Mesenchymal stem cell (in vitro differentiated cells and primary cell): ENCODE results near the gene ZNF579.

ENCODE experiments used
- DNase-seq: peaks from one replicate; pipeline ENCODE4 v3.0.0-alpha.2; 2013
- H2AFZ ChIP-seq: one replicate; pipeline ENCODE4 v1.6.1; 2013; ENCODE audit warnings: low read depth, mild to moderate bottlenecking, control low read depth, inconsistent platforms, low read length, moderate library complexity
- H2AK5ac ChIP-seq: 2 replicates; pipeline ENCODE4 v1.6.1; 2013; ENCODE audit warnings: low read length, moderate library complexity, mild to moderate bottlenecking, inconsistent platforms; ENCODE audit not compliant: severe bottlenecking
- H2BK120ac ChIP-seq: one replicate; pipeline ENCODE4 v1.6.1; 2013; ENCODE audit warnings: low read depth, mild to moderate bottlenecking, inconsistent platforms, low read length, moderate library complexity
- H2BK12ac ChIP-seq, 2 experiments: one replicate each; pipeline ENCODE4 v1.6.1; 2013; ENCODE audit warnings: inconsistent platforms in 2 of 2, low read length in 2 of 2, mild to moderate bottlenecking in 2 of 2, moderate library complexity in 2 of 2, control low read depth in 1 of 2
- H2BK15ac ChIP-seq: one replicate; pipeline ENCODE4 v1.6.1; 2013; ENCODE audit warnings: mild to moderate bottlenecking, low read depth, inconsistent platforms; ENCODE audit not compliant: poor library complexity, severe bottlenecking
- H2BK5ac ChIP-seq: 2 replicates; pipeline ENCODE4 v1.6.1; 2013; ENCODE audit warnings: low read depth, mild to moderate bottlenecking, low read length, control low read depth, inconsistent platforms; ENCODE audit not compliant: poor library complexity, severe bottlenecking
- H3K14ac ChIP-seq, 2 experiments: one replicate each; pipeline ENCODE4 v1.6.1; 2013; ENCODE audit warnings: inconsistent platforms in 2 of 2, low read length in 2 of 2, control low read depth in 1 of 2, mild to moderate bottlenecking in 1 of 2, moderate library complexity in 1 of 2
- H3K18ac ChIP-seq, 2 experiments: one replicate each; pipeline ENCODE4 v1.6.1; 2013; ENCODE audit warnings: inconsistent platforms in 2 of 2, low read length in 2 of 2, control low read depth in 1 of 2, low read depth in 1 of 2, mild to moderate bottlenecking in 1 of 2
- H3K23ac ChIP-seq, 2 experiments: one replicate each; pipeline ENCODE4 v1.6.1; 2013; ENCODE audit warnings: inconsistent platforms in 2 of 2, low read length in 2 of 2, mild to moderate bottlenecking in 2 of 2, moderate library complexity in 2 of 2, control low read depth in 1 of 2
- H3K27ac ChIP-seq: 2 replicates; pipeline ENCODE4 v1.5.1; 2013; ENCODE audit warnings: mild to moderate bottlenecking, moderate library complexity, low read length, control low read depth, inconsistent platforms; ENCODE audit not compliant: poor library complexity, severe bottlenecking
- H3K27me3 ChIP-seq, 2 experiments: 2 replicates each; pipeline versions ENCODE4 v1.6.1 to v1.7.0; 2013; ENCODE audit warnings: low read length in 2 of 2, mild to moderate bottlenecking in 2 of 2, moderate library complexity in 2 of 2, control low read depth in 1 of 2, inconsistent platforms in 1 of 2; ENCODE audit not compliant: control insufficient read depth in 1 of 2, insufficient read depth in 1 of 2
- H3K36me3 ChIP-seq, 2 experiments: 2 replicates each; pipeline versions ENCODE4 v1.6.1 to v1.7.0; 2013; ENCODE audit warnings: low read length in 2 of 2, control low read depth in 1 of 2, inconsistent platforms in 1 of 2, low read depth in 1 of 2, mild to moderate bottlenecking in 1 of 2; ENCODE audit not compliant: insufficient read depth in 2 of 2, control insufficient read depth in 1 of 2
- H3K4ac ChIP-seq, 2 experiments: one replicate each; pipeline ENCODE4 v1.6.1; 2013; ENCODE audit warnings: inconsistent platforms in 2 of 2, low read length in 2 of 2, mild to moderate bottlenecking in 2 of 2, moderate library complexity in 2 of 2, control low read depth in 1 of 2, low read depth in 1 of 2
- H3K4me1 ChIP-seq: 2 replicates; pipeline ENCODE4 v1.6.1; 2013; ENCODE audit warnings: low read depth, low read length, control low read depth; ENCODE audit not compliant: control insufficient read depth, insufficient read depth
- H3K4me2 ChIP-seq: 2 replicates; pipeline ENCODE4 v1.6.1; 2013; ENCODE audit warnings: low read length, mild to moderate bottlenecking, inconsistent platforms; ENCODE audit not compliant: poor library complexity, severe bottlenecking
- H3K4me3 ChIP-seq, 2 experiments: 2 replicates each; pipeline versions ENCODE4 v1.5.1 to v1.7.0; 2013; ENCODE audit warnings: low read length in 2 of 2, mild to moderate bottlenecking in 2 of 2, control low read depth in 1 of 2, low read depth in 1 of 2; ENCODE audit not compliant: insufficient read depth in 1 of 2
- H3K79me1 ChIP-seq: replicated peaks from 2 replicates; pipeline ENCODE4 v1.6.1; 2013; ENCODE audit warnings: mild to moderate bottlenecking, control low read depth, low read length, inconsistent platforms; ENCODE audit not compliant: poor library complexity, severe bottlenecking
- H3K9ac ChIP-seq: 2 replicates; pipeline ENCODE4 v1.7.0; 2013; ENCODE audit warnings: mild to moderate bottlenecking, low read length, moderate library complexity
- H3K9me3 ChIP-seq: 2 replicates; pipeline ENCODE4 v1.7.0; 2013; ENCODE audit warnings: mild to moderate bottlenecking, low read length; ENCODE audit not compliant: control insufficient read depth
- H4K8ac ChIP-seq: one replicate; pipeline ENCODE4 v1.6.1; 2013; ENCODE audit warnings: inconsistent platforms, mild to moderate bottlenecking, low read length, moderate library complexity
- H4K91ac ChIP-seq: one replicate; pipeline ENCODE4 v1.6.1; 2013; ENCODE audit warnings: mild to moderate bottlenecking, low read length, inconsistent platforms
- WGBS: methylation state at CpG from one replicate; pipeline ENCODE4 v1.1.7; 2013; ENCODE audit warnings: mixed read lengths; 5-methylcytosine and 5-hydroxymethylcytosine counted together

The ZNF579 gene

DNA sequence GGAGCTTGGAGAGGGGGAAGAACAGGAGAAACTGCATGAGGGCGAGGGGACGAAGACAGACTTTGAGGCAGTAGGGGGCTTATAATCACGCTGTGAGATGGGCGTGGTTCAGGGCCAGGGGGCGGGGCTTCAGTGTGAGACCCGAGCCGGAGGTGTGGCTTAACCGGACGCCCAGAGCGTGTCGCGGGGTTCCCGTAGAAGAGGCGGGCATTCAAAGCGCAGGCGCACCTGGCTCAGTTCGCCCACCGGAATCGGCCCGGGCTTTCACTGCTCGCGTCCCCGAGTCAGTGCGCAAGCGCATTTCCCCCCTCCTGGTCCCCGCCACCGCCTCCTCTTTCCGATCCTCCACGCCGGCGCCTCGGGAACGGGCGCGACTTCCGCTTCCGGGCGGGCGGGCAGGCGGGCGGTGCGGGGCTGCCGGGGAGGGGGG, 24.6 kb upstream of the ZNF579 start:
- peak overlapping the region; percentile 76 for H3K9ac ChIP-seq
- H3K23ac ChIP-seq = peak overlapping the region in 1 of 2 experiments; percentile 15
- peak overlapping the region; percentile 73 for H4K8ac ChIP-seq
- DNase-seq = peak; percentile 98
- H2BK120ac ChIP-seq = no peak overlapping the region
- 0% methylated on average over 20 of the region's 43 CpGs for WGBS
- no peak overlapping the region for H2BK5ac ChIP-seq
- peaks cover 4% of the 10 kb centered on the region for H3K9me3 ChIP-seq
- H3K4me3 ChIP-seq = peak overlapping the region; percentile 70 to 83
- H3K27ac ChIP-seq = peak overlapping the region; percentile 99
- H2BK12ac ChIP-seq = no peak overlapping the region
- no peak overlapping the region for H2AFZ ChIP-seq
- no peak overlapping the region for H4K91ac ChIP-seq
- H3K14ac ChIP-seq = no peak overlapping the region
- peaks cover 27 to 30% of the 10 kb centered on the region in 2 experiments for H3K36me3 ChIP-seq
- no peak overlapping the region for H2BK15ac ChIP-seq
- H3K27me3 ChIP-seq = no peaks in the 10 kb centered on the region
- no peak overlapping the region for H2AK5ac ChIP-seq
- H3K4ac ChIP-seq = no peak overlapping the region
- peak overlapping the region; percentile 24 for H3K4me2 ChIP-seq
- peak overlapping the region; percentile 55 to 84 for H3K18ac ChIP-seq
- peaks cover 32% of the 10 kb centered on the region for H3K79me1 ChIP-seq
- H3K4me1 ChIP-seq = peaks cover 22% of the 10 kb centered on the region

DNA sequence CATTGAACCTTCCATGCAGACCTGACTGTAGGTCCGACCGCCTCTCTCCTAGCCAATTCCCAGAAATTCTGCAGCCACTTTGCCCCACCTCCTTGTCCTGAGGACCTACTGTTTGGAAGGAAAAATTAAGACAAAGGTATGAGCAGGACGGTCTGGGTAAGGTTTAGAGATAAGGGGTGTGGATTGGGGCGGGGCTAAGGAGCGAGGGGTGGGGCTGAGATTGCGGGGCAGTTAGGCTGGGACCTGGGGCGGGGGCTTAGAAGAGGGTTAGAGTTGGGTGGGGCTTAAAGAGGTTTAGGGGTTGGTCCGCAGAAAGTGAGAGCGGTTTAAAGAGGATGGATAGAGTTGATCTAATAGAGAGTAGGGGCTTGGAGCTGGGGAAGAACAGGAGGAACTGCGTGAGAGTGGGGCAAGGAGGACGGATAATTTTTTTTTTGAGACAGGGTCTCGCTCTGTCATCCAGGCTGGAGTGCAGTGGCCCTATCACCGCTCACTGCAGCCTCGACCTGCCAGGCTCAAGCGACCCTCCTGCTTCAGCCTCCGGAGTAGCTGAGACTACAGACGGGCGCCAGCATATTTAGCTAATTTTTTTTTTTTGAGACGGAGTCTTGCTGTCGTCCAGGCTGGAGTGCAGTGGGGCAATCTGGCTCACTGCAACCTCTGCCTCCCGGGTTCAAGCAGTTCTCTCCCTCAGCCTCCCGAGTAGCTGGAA, 23.1 kb upstream of the ZNF579 start:
- H3K4me1 ChIP-seq = peaks cover 22% of the 10 kb centered on the region
- H3K9ac ChIP-seq = no peak overlapping the region
- H3K9me3 ChIP-seq = no peaks in the 10 kb centered on the region
- H3K27ac ChIP-seq = peak overlapping the region; percentile 1
- no peaks in the 10 kb centered on the region for H3K27me3 ChIP-seq
- H3K14ac ChIP-seq = no peak overlapping the region
- no peak overlapping the region for H3K23ac ChIP-seq
- no peak overlapping the region for H3K18ac ChIP-seq
- H3K4ac ChIP-seq = no peak overlapping the region
- no peak overlapping the region for H3K4me2 ChIP-seq
- peak overlapping the region; percentile 41 for H4K91ac ChIP-seq
- no peak overlapping the region for H4K8ac ChIP-seq
- peak overlapping the region; percentile 57 for H2BK5ac ChIP-seq
- peak overlapping the region; percentile 40 for H2BK15ac ChIP-seq
- peaks cover 15 to 20% of the 10 kb centered on the region in 2 experiments for H3K36me3 ChIP-seq
- H2BK12ac ChIP-seq = peak overlapping the region in 1 of 2 experiments; percentile 68
- H2BK120ac ChIP-seq = no peak overlapping the region
- 87% methylated on average over 20 of the region's 22 CpGs for whole genome bisulfite sequencing
- H3K4me3 ChIP-seq = no peak overlapping the region
- DNase-seq = no peak
- H3K79me1 ChIP-seq = peaks cover 26% of the 10 kb centered on the region
- no peak overlapping the region for H2AFZ ChIP-seq
- H2AK5ac ChIP-seq = peak overlapping the region; percentile 82

GRCh38 chr19:55603115-55603514, 22.5 kb upstream of the ZNF579 start:
- no peak overlapping the region for H2BK120ac ChIP-seq
- H3K4me1 ChIP-seq = peaks cover 22% of the 10 kb centered on the region
- no peak overlapping the region for H3K14ac ChIP-seq
- no peaks in the 10 kb centered on the region for H3K27me3 ChIP-seq
- H3K23ac ChIP-seq = no peak overlapping the region
- no peak overlapping the region for H4K8ac ChIP-seq
- peak overlapping the region in 1 of 2 experiments; percentile 45 for H2BK12ac ChIP-seq
- H4K91ac ChIP-seq = no peak overlapping the region
- no peak overlapping the region for H3K4ac ChIP-seq
- no peak overlapping the region for H3K4me3 ChIP-seq
- no peak overlapping the region for H3K18ac ChIP-seq
- H2BK15ac ChIP-seq = peak overlapping the region; percentile 45
- no peak for DNase-seq
- no peak overlapping the region for H2BK5ac ChIP-seq
- WGBS = 97% methylated on average over 21 of the region's 21 CpGs
- peaks cover 30% of the 10 kb centered on the region for H3K79me1 ChIP-seq
- H3K9ac ChIP-seq = no peak overlapping the region
- H2AFZ ChIP-seq = no peak overlapping the region
- peak overlapping the region; percentile 82 for H2AK5ac ChIP-seq
- H3K4me2 ChIP-seq = no peak overlapping the region
- H3K36me3 ChIP-seq = peaks cover 13 to 20% of the 10 kb centered on the region in 2 experiments
- H3K9me3 ChIP-seq = no peaks in the 10 kb centered on the region
- H3K27ac ChIP-seq = no peak overlapping the region

GRCh38 chr19:55602104-55603001, 21.7 kb upstream of the ZNF579 start:
- no peak overlapping the region for H2BK5ac ChIP-seq
- peak overlapping the region in 1 of 2 experiments; percentile 76 for H2BK12ac ChIP-seq
- no peak overlapping the region for H3K18ac ChIP-seq
- H4K91ac ChIP-seq = peak overlapping the region; percentile 25
- no peak overlapping the region for H3K14ac ChIP-seq
- no peak overlapping the region for H3K27ac ChIP-seq
- H3K36me3 ChIP-seq = peaks cover 8 to 26% of the 10 kb centered on the region in 2 experiments
- no peak overlapping the region for H3K23ac ChIP-seq
- peak overlapping the region in 1 of 2 experiments; percentile 36 for H3K4ac ChIP-seq
- H3K27me3 ChIP-seq = no peaks in the 10 kb centered on the region
- H4K8ac ChIP-seq = no peak overlapping the region
- H2AK5ac ChIP-seq = peak overlapping the region; percentile 59
- no peaks in the 10 kb centered on the region for H3K9me3 ChIP-seq
- DNase-seq = no peak
- H3K4me1 ChIP-seq = peaks cover 23% of the 10 kb centered on the region
- no peak overlapping the region for H3K9ac ChIP-seq
- no peak overlapping the region for H2AFZ ChIP-seq
- WGBS = 97% methylated on average over 47 of the region's 60 CpGs
- no peak overlapping the region for H3K4me3 ChIP-seq
- H3K79me1 ChIP-seq = peaks cover 36% of the 10 kb centered on the region
- H2BK15ac ChIP-seq = peak overlapping the region; percentile 70
- H2BK120ac ChIP-seq = no peak overlapping the region
- H3K4me2 ChIP-seq = no peak overlapping the region
